ELR (cell line): ENCODE measurements around the gene ARRDC1.
"Not testable (repeated sequence)": the region's sequence is repeated elsewhere in the genome, so short reads cannot be mapped to it uniquely, and the experiment has no call there.

ENCODE experiments used
- DNase-seq: peaks from one replicate; pipeline ENCODE4 v3.0.0-alpha.2; 2015; ENCODE audit warnings: low read depth

The ARRDC1 gene

DNA sequence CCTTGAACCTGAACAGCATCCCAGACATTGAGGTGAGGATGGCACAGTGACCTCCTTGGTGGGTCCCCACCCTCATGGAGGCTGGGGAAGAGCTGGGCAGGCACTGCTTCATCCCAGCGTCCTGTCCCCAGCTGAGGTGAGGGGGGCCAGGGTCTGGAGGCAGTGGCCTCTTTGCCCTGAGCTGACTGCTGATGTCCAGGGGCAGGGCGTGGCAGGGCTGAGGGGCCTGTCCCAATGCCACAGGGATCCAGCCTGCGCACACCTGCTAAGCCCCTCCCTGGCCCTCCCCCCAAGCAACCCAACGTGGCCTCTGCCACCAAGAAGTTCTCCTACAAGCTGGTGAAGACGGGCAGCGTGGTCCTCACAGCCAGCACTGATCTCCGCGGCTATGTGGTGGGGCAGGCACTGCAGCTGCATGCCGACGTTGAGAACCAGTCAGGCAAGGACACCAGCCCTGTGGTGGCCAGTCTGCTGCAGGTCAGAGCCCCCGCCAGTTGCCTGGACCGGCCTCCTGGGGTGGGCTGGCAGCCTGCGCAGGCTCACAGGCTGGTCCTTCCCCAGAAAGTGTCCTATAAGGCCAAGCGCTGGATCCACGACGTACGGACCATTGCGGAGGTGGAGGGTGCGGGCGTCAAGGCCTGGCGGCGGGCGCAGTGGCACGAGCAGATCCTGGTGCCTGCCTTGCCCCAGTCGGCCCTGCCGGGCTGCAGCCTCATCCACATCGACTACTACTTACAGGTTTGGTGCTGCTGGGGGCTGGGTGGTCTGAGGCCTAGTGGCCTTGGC lies 8.4 kb downstream of the ARRDC1 start:
- no peak for DNase-seq

DNA sequence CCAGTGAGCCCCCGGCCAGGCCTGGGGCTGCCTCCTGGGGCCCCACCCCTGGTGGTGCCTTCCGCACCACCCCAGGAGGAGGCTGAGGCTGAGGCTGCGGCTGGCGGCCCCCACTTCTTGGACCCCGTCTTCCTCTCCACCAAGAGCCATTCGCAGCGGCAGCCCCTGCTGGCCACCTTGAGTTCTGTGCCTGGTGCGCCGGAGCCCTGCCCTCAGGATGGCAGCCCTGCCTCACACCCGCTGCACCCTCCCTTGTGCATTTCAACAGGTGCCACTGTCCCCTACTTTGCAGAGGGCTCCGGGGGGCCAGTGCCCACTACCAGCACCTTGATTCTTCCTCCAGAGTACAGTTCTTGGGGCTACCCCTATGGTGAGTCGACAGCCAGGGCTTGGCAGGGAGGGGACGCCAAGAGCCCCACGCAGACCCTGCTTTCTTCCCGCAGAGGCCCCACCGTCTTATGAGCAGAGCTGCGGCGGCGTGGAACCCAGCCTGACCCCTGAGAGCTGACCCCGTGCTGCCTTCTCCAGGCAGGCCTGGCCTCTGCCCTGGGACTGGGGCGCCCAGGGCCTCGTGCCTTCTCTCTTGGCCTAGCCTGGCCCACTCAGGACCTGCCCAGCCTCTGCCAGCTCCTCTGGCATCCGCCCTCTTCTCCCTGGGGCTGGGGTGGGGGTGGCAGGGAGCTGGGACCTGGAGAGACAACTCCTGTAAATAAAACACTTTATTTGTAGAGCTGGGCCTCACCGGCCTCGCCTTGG lies 9.3 kb downstream of the ARRDC1 start:
- DNase-seq = no peak

DNA sequence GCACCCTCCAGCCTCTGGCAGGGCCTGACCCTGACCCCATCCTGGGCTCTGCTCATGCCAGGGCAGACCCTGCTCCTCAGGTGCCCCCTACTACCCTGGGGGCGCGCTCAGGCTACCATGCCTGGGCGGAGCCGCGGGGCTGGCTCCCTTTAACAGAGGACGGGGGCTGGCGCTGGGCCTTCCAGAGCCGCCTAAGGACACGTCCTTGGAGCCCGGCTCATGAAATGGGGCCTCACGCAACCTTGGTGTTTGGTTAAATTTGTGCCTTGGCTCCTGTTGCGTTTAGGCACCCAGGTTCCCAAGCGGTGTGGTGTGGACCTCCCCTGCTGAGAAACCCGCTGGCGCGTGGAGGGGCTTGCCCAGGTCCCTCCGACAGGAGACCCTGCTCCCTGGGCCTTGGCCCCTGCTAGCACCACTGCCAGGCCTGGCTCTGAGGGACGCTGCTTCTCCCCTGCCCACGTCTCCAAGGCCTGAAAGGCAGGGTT lies 9.9 kb downstream of the ARRDC1 start:
- no peak for DNase-seq

DNA sequence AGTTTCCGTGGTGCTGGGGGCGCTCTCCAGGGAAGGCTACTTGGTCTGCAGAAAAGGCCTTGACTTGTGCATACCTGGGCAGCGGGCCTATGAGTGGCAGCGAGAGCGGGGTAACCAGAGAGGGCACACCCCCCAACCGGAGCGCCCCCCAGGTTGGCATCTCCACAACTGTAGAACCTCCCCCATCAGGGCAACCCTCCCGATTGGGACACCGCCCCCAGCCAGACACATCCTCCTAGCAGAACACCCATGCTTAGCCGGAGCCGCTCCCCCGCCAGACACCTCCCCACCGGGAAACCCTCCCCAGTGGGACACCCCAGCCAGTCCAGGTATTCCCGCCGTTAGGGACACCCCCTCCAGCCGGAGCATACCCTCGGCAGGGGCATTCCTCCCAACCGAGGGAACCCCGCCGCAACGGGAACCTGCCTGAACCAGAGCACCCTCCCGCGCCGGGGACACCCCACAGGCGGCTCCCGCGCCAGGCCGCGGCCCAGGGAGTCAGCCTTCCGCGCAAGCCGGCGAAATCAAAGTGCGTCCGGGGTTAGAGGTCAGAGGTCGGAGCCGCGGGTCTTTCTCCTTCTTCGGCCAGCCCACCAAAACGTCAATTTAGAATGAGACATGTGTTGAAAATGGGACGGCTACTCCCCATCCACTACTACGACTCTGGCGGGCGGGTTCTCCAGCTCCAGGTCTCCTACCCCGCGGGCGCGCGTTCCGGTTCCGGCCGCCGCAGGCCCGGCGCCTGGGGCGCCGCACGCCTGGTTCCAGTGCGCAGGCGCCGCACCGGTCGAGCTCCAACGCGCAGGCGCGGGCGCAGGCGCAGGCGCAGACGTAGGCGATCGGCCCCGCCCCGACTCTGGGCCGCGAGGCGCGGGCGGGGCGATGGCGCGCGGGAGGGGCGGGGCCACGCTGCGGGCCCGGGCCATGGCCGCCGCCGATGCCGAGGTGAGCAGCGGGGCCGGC lies 12.9 kb downstream of the ARRDC1 start, which contains the start of gene EHMT1:
TSS of gene EHMT1 (plus strand) at position 901 of the 963 bp plus-strand sequence. CDS start at position 925, 24 bp downstream.
- DNase-seq = peak; percentile 86

DNA sequence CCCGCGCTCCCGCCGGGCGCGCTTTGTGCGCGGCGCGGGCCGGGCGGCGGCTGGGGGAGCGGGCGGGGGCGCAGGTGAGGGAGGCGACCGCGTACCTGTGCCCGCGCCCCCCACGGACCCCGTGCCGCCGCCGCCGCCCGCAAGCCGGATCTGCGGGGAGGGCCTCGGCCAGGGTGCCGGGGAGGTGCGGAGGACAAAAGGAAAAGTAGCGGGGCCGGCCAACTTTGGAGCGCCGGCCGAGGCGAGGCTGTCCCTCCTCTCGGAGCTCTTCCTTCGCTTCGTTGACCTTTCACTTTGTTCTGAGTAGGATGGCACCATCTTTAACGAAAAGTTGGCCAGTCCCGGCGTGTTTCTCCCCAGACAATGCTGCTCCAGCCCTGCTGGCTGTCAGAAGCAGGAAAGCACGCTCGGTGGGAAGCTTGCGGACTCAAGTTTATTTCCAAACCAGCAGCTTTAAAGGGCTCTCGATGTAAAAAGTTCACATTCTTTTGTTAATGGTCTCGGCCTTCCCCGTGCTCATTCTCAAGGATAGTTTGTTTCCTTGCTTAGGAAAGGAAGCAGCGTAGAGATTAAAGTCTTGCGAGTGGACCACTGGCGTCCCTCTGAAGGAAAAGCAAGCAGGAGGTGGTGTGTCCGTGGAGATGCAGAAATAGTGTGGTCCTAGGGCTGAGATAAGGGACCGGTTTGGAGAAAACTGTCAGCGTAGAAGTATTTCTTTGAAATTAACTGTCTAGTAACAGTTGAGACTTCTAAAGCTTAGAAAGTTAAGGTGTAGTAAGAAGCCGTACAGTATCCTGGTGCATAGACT lies 14.0 kb downstream of the ARRDC1 start:
- DNase-seq = peak; percentile 53

DNA sequence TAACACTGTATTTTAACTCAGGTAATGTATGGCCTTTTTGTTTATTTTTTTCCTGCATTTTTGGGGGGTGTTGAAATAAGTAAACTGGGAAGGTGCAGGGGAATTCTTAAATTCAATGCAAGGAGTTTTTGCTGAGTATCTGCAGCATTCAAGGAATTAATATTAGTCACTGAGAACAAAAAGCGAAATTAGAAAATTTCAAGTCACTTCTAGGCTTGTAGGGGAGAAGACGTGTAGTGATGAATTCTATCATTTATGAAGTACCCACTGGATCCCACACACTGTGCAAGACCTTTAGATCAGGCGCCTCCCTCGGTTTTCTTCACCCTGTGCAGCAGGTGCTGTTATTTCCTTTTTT lies 14.5 kb downstream of the ARRDC1 start:
- DNase-seq = no peak

DNA sequence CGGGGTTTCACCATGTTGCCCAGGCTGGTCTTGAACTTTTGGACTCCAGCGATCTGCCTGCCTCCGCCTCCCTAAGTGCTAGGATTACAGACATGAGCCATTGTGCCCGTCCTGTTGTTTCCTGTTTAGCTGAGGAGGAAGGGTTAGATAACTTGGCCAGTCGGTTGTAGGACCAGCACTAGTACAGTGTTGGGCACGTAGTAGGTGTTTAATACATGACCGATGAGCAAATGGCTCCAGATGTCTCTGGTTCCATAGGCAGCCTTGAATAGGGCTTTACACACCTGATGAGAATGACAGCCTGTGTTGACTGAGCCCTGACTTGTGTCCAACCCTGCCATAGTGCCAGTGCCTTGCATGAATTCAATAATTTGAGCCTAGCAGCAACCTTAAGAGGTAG lies 15.1 kb downstream of the ARRDC1 start:
- DNase-seq = no peak

DNA sequence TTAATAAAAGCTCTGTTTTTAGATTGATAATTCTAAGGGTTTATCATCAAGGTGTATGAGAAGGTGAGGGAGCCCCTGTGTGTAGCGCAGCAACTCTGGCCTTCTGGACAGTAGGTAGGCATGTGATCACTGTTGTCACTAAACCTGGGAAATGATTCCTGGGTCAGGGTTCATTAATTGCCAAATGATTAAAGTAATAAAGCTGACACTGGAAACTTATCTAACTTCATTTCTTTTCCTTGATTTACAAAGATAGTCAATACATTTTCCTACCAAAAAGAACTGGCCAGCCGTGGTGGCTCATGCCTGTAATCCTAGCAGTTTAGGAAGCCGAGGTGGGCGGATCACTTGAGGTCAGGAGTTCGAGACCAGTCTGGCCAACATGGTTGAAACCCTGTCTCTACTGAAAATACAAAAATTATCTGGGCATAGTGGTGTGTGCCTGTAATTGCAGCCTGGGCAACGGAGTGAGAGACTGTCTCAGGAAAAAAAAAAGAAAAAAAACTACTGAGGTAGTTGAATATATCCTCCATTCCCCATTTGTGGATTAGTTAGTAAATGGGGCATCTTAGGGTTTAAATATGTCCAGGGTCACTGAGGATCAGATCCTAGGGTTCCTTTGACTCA lies 15.8 kb downstream of the ARRDC1 start:
- DNase-seq = peak; percentile 59

DNA sequence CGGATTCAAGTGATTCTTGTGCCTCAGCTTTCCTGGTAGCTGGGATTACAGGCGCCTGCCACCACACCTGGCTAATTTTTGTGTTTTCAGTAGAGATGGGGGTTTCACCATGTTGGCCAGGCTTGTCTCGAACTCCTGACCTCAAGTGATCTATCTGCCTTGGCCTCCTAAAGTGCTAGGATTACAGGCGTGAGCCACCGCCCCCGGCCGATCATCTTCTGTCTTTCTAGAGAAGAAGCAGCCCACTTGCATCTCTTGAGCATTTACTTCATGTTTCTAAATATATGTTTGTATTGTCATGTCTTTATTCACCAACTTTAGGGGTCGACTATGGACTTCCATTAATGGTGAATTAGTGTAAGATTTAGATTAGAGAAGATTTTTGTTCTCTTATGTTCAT lies 16.7 kb downstream of the ARRDC1 start:
- DNase-seq = not testable (repeated sequence)

DNA sequence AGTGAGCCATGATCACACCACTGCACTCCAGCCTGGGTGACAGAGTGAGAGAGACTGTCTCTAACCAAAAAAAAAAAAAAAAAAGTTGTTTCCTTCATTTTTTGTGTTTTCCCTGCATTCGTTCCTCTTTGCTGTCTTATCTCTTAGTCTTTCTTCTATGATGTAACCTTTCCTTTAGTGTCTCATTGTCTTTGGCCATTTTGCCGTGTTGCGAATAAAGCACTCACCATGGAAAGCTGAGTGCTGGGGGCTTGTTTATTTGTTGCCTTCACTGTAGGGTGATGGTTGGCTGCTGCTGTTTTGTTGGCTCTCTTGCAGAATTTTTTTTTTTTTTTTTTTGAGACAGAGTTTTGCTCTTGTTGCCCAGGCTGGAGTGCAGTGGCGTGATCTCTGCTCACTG lies 21.0 kb downstream of the ARRDC1 start:
- no peak for DNase-seq

DNA sequence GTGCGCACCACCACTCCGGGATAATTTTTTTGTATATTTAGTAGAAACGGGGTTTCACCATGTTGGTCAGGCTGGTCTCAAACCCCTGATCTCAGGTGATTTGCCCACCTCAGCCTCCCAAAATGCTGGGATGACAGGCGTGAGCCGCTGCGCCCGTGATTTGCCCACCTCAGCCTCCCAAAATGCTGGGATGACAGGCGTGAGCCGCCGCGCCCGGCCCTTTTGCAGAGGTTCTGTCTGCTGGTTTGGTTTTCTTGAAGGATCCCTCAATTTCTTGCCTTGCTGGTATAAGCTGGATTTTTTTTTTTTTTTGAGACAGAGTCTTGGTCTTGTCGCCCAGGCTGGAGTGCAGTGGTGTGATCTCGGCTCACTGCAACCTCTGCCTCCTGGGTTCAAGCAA lies 21.9 kb downstream of the ARRDC1 start:
- DNase-seq = not testable (repeated sequence)

DNA sequence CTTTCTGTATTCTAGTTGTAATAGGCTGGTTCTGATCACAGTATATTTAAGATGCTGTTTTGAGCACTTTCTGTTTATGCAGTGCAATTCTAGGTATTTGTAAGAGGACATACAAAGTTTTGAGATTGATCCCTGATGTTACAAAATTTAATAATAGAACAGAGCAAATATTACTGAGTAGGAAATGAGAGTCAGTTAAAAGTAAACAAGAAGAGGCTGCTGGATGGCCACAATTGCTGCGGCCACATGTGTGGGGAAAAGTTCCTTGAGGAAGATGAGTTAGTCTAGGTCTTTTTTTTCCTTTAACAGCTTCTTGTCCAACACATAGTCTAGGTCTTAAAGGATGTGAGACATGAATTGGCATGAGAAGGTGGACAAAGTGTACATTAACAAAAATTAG lies 24.6 kb downstream of the ARRDC1 start:
- DNase-seq = no peak

DNA sequence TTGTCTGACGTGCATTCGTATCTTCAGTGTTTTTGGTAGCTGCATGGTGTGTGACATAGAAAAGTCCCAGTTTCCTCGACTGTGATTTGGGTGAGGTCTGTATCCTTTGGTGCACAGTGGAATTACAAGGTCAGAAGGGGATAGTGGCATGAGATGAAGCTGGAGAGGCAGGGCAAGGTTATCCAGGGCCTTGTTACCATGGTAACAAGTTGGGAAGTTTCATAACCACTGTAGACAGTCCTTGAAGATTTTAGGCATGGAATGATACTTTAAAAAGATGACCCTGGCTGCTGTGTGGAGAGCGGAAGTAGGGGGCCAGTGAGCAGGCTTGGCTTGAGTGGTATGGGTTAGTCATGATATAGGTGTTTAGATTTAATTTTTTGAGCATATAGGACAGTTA lies 25.2 kb downstream of the ARRDC1 start:
- DNase-seq = no peak

DNA sequence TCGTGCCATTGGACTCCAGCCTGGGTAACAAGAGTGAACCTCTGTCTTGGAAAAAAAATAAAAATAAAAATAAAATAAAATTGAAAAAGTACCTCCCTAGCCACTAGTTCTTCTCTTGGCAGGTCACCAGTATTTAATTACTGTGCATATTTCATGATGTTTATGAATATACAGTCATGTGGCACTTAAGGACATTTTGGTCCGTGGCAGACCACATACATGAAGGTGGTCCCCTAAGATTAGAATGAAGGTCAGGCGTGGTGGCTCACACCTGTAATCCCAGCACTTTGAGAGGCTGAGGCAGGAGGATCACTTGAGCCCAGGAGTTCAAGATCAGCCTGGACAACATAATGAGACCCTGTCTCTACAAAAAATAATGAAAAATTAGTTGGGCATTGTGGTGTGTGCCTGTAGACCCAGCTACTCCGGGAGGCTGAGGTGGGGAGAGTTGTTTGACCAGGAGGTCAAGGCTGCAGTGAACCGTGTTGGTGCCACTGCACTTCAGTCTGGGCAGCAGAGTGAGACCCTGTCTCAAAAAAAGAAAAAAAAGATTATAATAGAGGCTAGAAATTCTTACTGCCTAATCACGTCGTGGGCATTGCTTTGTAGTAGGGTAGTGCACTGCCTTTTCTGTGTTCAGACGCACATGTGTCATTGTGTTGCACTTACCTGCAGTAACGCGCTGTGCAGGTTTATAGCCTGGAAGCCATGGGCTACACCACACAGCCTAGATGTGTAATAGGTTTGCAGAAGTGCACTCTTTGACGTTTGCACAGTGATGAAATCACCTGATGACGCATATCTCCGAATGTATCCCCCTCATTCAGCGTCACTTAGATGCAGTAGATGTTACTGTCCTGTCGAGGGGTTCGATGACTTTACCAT lies 26.1 kb downstream of the ARRDC1 start:
- DNase-seq = no peak

DNA sequence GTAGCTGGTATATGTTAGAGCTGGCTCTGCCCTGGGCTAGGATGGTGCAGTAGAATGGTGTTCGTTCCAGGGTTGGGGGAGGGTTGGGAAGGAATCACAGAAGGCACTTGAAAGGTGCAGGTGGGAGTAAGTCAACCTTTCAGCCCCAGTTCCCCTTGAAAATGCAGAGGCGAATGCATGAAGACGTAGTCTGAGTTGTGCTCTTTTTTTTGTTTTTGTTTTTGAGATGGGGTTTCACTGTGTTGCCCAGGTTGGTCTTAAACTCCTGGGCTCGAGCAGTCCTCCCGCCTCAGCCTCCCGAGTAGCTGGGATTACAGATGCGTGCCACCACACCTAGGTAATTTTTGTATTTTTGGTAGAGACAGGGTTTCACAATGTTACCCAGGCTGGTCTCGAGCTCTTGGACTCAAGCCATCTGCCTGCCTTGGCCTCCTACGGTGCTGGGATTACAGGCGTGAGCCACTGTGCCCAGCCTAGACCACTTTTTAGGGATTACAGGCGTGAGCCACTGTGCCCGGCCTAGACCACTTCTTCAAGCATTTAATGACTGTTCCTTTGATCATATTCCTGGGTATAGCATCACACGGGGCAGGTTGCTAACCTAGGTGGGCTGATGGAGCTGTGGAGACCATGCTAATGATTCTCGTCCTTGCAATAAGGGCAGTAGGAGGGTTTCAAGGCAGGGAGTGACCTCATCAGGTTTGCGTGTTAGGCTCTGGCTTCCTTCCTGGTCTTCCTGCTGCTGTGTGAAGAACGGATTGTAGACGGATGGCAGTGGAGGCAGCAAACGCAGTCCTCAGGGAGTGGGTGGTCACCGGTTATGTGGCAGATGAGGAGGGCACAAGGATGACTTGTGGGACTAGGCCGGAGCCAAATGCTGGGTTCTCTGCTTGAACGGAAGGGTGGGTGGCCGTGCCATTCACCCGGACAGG lies 27.0 kb downstream of the ARRDC1 start:
- DNase-seq = no peak

DNA sequence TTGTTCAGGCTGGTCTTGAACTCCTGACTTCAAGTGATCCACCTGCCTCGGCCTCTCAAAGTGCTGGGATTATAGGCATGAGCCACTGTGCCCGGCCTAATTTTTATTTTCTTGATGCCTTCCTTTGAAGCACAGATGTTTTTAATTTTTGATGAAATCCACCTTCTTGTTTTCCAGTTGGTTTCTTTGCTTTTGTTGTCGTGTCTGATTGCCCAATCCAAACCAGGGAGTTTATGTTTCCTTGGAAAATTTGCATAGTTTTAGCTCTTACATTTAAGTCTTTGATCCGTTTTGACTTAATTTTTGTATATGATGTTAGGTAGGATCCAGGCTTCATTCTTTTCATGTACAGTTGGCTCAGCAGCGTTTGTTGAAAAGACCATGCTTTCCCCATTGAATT lies 28.5 kb downstream of the ARRDC1 start:
- no peak for DNase-seq

DNA sequence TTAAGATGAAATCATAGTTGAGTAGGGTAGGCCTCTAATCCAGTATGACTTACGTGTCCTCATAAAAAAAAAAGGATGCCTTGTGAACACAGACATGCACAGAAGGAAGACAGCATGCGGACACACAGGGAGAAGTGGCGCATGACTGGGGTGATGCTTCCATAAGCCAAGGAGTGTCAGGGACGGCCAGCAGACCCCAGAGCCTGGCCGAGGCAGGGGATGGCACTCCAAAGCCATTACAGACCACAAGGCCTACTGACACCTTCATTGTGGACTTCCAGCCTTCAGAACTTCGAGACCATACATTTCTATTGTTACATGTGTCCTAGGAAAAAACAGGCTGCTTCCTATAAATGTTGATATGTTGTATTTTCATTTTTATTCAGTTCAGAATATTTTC lies 33.2 kb downstream of the ARRDC1 start:
- no peak for DNase-seq

DNA sequence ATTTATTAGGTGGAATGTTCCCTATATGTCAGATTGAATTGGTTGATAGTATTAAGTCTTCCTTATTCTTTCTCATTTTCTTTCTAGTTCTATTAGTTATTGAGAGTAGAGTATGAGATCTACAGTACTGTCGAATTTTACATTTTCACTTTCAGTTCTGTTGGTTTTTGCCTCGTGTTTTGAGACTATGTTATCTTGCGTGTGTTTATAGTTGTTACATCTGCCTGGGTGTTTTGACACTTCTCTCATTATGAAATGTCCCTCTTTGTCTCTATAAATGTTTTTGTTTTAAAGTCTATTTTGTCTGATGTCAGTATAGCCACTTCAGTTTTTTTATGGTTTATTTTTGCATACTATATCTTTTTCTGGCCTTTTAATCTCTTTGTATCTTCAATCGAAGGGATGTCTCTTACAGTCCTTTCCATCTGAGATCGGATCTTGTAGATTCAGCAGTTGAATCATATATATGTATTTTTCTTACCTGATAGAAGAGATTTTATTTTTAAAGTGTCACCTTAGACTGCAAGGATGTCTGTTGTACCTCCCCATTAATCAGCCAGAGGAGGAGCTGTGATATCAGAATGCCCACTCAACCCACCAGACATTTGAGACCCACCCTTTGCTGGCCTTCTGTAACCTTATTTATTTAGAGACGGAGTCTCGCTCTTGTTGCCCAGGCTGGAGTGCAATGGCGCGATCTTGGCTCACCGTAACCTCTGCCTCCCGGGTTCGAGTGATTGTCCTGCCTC lies 34.0 kb downstream of the ARRDC1 start:
- DNase-seq = no peak
